ENCODE data around the gene PRXL2A. TPM values are rescaled to one million over a fixed set of nuclear protein-coding genes. Genes with fewer than 3 reads are reported as not detected.

The PRXL2A gene
- total RNA-seq, 4 donors from 2014 or later: 21.7 to 64.6 (median 38.7) TPM

GRCh38 chr10:80406204-80406603 is 2.1 kb upstream of the PRXL2A start:
- Histone ChIP-seq H3K36me3 (no peaks in the 10 kb centered on the region), H3K9me3 (no peaks in the 10 kb centered on the region), H3K4me1 (peaks cover 15 to 37% (median 33%) of the 10 kb centered on the region in 4 donors), H3K27ac (no peak overlapping the region), H3K4me3 (no peak overlapping the region), H3K27me3 (no peaks in the 10 kb centered on the region)
- intact Hi-C loops (cut with DNase I; ENCODE audit: low total_unique reads): no loop called here
- no peak for TF ChIP-seq EP300 (IDR thresholded peaks at IDR 0.05; ENCODE audit: low read depth)
- no peak for TF ChIP-seq POLR2A (IDR thresholded peaks at IDR 0.05)
- TF ChIP-seq, protein P1, sequence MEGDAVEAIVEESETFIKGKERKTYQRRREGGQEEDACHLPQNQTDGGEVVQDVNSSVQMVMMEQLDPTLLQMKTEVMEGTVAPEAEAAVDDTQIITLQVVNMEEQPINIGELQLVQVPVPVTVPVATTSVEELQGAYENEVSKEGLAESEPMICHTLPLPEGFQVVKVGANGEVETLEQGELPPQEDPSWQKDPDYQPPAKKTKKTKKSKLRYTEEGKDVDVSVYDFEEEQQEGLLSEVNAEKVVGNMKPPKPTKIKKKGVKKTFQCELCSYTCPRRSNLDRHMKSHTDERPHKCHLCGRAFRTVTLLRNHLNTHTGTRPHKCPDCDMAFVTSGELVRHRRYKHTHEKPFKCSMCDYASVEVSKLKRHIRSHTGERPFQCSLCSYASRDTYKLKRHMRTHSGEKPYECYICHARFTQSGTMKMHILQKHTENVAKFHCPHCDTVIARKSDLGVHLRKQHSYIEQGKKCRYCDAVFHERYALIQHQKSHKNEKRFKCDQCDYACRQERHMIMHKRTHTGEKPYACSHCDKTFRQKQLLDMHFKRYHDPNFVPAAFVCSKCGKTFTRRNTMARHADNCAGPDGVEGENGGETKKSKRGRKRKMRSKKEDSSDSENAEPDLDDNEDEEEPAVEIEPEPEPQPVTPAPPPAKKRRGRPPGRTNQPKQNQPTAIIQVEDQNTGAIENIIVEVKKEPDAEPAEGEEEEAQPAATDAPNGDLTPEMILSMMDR (IDR thresholded peaks at IDR 0.05): no peak
- TF ChIP-seq POLR2AphosphoS5 (IDR thresholded peaks at IDR 0.05): no peak
- in situ Hi-C loops (cut with MboI; ENCODE audit: low pct_ligation_motif_present in 1 of 4, low pct_unique_long_range_greater_than_20kb in 1 of 4, low sequenced_read_pairs in 3 of 4): no loop called here
- 61 to 70% methylated on average over 4 of the region's 4 CpGs for WGBS, 2 donors (ENCODE audit: low coverage in 1 of 2)
- no peak for DNase-seq

- H3K9me3 ChIP-seq: no peaks in the 10 kb centered on the region
- DNase-seq: peak; percentile 48
- peaks cover 19 to 53% (median 48%) of the 10 kb centered on the region in 4 donors for H3K4me1 ChIP-seq
- no peaks in the 10 kb centered on the region for H3K36me3 ChIP-seq
- peak in 1 of 3 donors; percentile 22 for TF ChIP-seq POLR2AphosphoS5 (IDR thresholded peaks at IDR 0.05)
- no peak for TF ChIP-seq POLR2A (IDR thresholded peaks at IDR 0.05)
- no peak for TF ChIP-seq EP300 (IDR thresholded peaks at IDR 0.05; ENCODE audit: low read depth)
- TF ChIP-seq, protein P1 (IDR thresholded peaks at IDR 0.05): no peak
- WGBS, 2 donors (ENCODE audit: low coverage in 1 of 2): 0 to 11% methylated on average over 1 to 16 of the region's 16 CpGs
- intact Hi-C loops (cut with DNase I; ENCODE audit: low total_unique reads) (no loop called here), in situ Hi-C loops (cut with MboI; ENCODE audit: low pct_ligation_motif_present in 1 of 4, low pct_unique_long_range_greater_than_20kb in 1 of 4, low sequenced_read_pairs in 3 of 4) (no loop called here)
- peak overlapping the region; percentile 83 to 93 (median 86) for H3K27ac ChIP-seq
- no peaks in the 10 kb centered on the region for H3K27me3 ChIP-seq
- peak overlapping the region; percentile 60 to 81 (median 71) for H3K4me3 ChIP-seq
Observed at GRCh38 chr10:80407812-80408241, 524 bp upstream of the PRXL2A start.

DNA sequence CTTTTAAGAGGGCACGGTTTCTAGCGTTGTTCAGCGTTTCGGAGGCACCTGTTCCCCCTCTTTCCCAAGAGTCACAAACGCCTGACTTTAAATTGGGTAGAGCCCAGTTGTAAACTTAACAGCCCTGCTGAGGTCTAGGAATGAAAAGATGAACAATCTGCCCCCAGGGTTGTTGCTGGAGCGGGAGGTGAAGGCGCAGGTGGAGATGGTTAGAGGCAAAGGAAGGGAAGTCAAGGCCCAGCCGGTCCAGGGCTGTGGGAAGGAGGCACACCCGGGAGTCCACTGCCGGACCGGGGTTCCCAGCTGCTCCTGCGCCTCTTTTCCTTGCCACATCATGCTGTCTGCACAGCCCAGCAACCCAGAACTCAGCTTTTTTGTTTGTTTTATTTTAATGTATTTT is 770 bp downstream of the PRXL2A start:
- DNase-seq: no peak
- TF ChIP-seq EP300 (IDR thresholded peaks at IDR 0.05; ENCODE audit: low read depth): no peak
- TF ChIP-seq POLR2AphosphoS5 (IDR thresholded peaks at IDR 0.05): no peak
- TF ChIP-seq POLR2A (IDR thresholded peaks at IDR 0.05): no peak
- TF ChIP-seq, protein P1 (IDR thresholded peaks at IDR 0.05): no peak
- in situ Hi-C loops (cut with MboI; ENCODE audit: low pct_ligation_motif_present in 1 of 4, low pct_unique_long_range_greater_than_20kb in 1 of 4, low sequenced_read_pairs in 3 of 4) (no loop called here), intact Hi-C loops (cut with DNase I; ENCODE audit: low total_unique reads) (no loop called here)
- Histone ChIP-seq H3K4me1 (peaks cover 26 to 66% (median 61%) of the 10 kb centered on the region in 4 donors), H3K27me3 (no peaks in the 10 kb centered on the region), H3K36me3 (no peaks in the 10 kb centered on the region), H3K4me3 (peak overlapping the region in 3 of 4 donors; percentile 63 to 81 (median 79)), H3K27ac (peak overlapping the region; percentile 83 to 93 (median 86)), H3K9me3 (no peaks in the 10 kb centered on the region)
- WGBS, 2 donors (ENCODE audit: low coverage in 1 of 2): 0 to 32% methylated on average over 1 to 12 of the region's 12 CpGs

- H3K27ac ChIP-seq: peak overlapping the region; percentile 83 to 93 (median 86)
- intact Hi-C loops (cut with DNase I; ENCODE audit: low total_unique reads) (no loop called here), in situ Hi-C loops (cut with MboI; ENCODE audit: low pct_ligation_motif_present in 1 of 4, low pct_unique_long_range_greater_than_20kb in 1 of 4, low sequenced_read_pairs in 3 of 4) (no loop called here)
- no peaks in the 10 kb centered on the region for H3K36me3 ChIP-seq
- peaks cover 34 to 76% (median 71%) of the 10 kb centered on the region in 4 donors for H3K4me1 ChIP-seq
- peak overlapping the region in 1 of 4 donors; percentile 2 for H3K4me3 ChIP-seq
- TF ChIP-seq POLR2AphosphoS5 (IDR thresholded peaks at IDR 0.05): peak; percentile 30 to 49 (median 41)
- TF ChIP-seq EP300 (IDR thresholded peaks at IDR 0.05; ENCODE audit: low read depth): no peak
- WGBS, 2 donors (ENCODE audit: low coverage in 1 of 2): 39% methylated on average over 2 of the region's 2 CpGs; no CpG with 5 or more reads in 1 of the 2 donors
- DNase-seq: peak; percentile 66
- no peaks in the 10 kb centered on the region for H3K9me3 ChIP-seq
- no peaks in the 10 kb centered on the region for H3K27me3 ChIP-seq
Observed at GRCh38 chr10:80410122-80410521, 1.8 kb downstream of the PRXL2A start.
